Activated CD4-positive, CD25-positive, alpha-beta regulatory T cell treated with anti-CD3 and anti-CD28 coated beads, Interleukin-2, amount 50 U/mL, for 24 hours (primary cell): Measurements from ENCODE around the gene CAB39.

Source experiments
- ATAC-seq, 2 donors: fragments of 150-1000 bp; cut with Tn5 transposase; one replicate each; pipeline ENCODE4 v1.10.0; 2021; ENCODE audit warnings: mild to moderate bottlenecking in 1 of 2, moderate library complexity in 1 of 2

The CAB39 gene

DNA sequence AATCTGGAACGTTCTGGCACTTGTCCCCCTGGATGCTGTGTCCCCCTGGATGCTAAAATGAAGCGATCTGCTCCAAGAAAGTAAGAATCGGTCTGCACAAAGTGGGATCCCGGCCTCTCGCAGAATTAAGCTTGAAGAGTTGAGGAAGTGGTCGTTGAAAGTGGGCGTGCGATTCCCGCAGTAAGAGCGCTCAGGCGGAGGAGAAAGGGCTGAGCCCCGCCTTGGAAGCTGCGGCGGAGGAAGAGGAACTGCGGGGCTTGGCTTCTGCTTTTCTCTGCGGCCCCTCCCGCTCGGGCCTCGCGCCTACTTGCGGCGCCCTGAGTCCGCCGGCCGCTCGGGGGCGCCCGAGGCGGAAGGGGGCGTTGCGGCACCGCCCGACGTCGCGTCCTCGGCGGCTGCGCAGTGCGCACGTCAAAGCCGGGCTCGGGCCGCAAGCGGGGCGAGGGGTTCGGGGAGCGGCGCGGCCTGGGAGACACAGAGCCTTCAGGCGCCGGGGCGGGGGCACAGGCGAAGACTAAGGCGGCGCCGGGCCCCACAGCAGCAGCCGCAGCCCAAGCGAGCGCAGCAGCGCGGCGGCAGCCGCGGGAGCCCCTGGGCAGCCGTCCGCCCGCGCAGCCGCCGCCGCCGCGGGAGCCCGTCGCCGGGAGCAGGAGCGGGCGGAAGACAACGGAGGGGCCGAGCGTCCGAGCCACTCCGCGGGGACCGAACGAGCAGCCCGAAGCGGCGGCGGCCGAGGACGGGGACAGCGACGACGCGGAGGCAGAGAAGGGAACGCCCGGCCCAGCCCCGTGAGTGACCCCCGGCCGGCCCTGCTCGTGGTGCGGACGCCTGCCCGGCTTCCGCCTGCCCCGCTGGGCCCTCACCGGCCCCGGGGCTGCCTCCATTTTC, at the start of gene CAB39:
CAB39 (plus strand) TSS at position 400 of the 888 bp plus-strand sequence. CDS start 47,160 bp downstream, outside the sequence.
- ATAC-seq, result peak; percentile 83 to 84

DNA sequence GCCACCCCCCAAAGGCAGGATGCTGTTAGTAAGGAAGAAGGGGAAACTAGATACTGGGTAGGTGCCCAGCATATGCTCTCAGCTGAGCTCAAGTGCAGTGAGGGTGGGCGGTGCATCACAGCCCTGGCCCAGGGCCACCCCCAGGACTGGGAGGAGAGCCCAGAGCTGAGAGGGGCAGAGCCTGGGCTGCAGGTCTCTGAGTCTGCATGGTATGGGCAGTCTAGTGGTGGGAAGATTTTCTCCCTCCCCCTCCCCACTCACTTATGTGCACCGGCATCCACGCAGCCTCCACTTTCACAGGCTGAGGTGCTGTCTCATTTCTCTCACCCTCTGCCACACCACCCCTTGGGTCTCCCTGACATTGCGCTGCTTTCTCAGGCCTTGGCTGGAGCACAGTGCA, 48.5 kb upstream of the CAB39 start:
- ATAC-seq, result no peak

DNA sequence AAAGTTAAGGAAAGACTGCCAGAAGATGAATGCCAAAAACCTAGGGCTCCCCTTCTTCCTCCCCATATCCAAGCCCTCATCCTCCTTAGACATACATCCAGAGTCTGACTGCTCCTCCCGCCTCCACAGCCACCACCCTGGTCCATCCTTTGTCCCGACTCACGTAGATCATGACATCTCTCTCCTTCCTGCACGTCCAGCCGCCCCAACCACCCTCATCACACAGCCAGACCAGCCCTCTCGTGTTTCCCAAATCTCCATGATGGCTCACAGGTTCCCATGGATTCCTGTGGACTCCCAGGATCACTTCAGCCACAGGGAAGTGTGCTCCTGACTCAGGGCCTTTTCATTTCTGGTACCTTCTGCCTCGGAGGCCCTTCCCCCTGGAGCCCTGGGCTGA, 47.8 kb upstream of the CAB39 start:
- no peak for ATAC-seq

DNA sequence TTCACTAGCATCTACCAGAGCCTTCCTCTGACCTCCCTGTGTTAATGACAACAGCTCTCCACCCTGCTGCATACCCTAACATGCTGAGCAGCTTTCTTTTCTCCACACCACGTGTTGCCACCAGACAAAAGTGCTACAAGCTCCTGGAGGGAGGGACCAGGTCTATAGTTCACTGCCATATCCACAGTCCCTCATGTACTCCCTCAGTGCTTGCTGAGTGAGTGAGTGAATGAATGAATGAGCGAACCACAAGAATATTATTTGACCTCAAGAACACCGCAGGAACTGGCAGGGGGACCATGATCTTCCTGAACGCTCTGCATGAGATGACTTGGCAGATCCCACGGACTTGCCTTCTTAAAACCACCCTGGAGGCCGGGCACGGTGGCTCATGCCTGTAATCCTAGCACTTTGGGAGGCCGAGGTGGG, 47.4 kb upstream of the CAB39 start:
- ATAC-seq, result no peak

DNA sequence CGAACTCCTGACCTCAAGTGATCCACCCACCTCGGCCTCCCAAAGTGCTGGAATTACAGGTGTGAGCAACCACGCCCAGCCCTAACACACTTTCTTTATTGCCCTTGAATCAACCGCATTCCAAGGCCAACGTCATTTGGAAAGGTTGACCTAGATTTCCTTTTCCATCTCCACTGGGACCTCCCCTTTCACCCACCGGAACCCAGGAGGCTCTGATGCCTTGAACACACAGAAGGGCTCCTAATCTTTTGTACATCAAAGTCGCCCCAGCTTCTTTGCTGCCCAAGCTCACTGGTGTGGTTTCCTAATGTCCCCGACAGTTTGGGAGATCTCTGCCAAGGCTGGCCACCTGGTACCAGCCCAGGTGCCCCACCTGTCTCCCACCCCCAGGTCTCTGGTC, 46.2 kb upstream of the CAB39 start:
- no peak for ATAC-seq

DNA sequence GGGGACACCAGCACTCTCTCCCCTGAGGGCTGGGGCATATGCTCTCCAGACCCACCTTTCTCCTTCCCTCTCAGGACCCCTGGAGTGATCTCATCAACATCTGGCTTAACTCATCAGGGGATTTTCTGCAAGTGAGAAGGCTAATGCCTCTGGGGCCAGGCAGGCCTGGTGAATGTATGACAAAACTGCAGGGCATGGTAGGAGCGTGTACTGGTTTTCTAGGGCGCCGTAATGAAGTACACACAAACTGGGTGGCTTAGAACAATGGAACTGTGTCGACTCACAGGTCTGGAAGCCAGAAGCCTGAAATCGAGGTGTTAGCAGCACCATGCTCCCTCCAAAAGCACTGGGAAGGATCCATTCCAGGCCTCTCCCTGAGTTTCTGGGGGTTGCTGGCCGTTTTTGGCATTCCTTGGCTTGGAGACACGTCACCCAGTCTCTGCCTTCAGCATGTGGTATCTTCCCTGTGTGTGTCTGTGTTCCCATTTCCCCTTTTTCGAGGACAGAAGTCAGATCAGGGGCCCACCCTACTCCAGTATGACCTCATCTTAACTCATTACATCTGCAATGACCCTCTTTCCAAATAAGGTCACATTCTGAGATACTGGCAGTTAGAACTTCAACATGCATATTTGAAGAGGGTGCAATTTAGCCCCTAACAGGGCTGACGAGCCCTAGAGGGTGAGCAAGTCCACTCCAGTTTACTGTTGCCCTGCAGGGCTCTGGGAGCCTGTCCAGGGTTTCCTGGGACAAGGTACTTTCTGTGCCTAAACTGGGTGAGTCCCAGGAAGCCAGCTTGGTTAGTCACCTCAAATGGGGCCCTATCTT, 45.5 kb upstream of the CAB39 start:
- peak in 1 of 2 donors; percentile 11 for ATAC-seq

DNA sequence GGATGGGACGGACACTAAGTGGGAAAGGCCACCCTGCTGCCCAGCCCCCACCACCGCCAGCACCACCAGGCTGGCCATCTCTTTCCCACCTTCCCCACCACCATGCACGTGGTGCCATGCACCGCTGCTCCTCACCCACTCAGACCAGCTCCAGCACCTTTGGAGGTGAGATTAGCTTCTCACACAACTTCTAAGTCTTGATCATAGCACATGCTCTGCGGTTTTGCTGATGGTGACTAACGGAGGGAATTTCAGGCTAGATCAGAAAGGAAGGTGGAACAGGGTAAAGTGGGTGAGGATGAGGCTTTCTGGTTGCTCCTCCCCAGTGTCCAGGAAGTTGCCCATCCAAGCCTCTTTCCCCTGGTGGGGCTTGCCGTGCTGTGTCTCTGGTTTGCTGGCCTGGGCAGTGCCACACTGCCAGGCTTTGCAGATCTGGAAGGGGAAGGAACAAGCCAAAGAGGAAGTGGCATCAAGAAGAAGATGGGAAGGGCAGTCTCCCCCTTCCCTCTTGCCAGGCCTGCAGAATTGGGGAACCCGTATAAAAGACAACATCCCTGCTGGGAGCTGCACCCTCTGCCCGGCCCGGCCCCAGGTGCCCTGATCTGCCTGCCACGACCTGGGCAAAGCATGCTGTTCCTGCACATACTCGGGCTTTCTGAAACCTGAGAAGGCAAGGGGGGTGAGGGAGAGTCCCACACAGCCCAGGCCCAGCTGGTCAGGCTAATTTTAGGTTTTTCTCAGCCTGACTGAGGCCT, 44.3 kb upstream of the CAB39 start:
- peak; percentile 69 to 73 for ATAC-seq

DNA sequence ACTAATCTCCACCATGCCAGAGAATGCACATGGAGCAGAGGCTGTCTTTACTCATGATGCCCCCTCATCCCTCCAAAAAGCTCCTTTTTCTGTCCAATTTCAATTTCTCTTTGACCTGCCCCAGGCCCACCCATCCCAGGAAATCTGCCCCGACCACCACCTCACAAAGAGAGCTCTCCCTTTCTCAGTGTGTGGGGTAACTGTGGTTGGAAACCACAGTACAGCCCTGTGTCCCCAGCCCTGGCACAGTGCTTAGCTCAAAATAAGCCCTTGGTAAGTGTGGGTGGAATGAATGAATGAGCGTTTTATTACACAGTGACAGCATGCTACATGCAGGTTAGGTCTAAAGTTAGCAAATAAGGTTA, 43.7 kb upstream of the CAB39 start:
- ATAC-seq, result no peak

DNA sequence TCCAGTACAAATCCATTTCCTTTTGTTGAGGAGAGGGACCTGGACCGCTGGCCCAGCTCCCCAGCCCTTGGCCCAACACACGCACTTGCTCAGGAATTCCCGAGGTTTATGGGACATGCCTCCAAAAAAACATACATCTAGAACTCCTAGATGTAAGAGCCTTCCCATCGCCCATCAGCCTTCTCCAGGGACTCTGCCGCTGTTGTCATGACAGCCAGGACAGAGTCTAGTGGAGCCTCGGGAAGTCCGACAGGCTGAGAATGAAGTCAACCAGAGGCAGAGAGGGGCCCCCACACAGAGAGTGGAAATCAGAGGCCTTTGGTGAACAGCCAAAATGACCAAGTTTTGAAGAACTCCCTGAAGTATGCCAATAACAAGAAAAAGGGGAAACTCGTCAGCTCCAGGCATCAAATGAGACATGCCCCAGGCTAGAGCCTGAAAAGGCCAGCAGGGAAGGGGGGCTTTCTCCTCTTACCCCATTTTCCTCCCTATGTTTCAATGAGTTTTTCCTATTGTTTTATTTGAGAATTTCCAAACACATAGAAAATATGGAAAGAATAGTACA, 43.2 kb upstream of the CAB39 start:
- ATAC-seq, result no peak

DNA sequence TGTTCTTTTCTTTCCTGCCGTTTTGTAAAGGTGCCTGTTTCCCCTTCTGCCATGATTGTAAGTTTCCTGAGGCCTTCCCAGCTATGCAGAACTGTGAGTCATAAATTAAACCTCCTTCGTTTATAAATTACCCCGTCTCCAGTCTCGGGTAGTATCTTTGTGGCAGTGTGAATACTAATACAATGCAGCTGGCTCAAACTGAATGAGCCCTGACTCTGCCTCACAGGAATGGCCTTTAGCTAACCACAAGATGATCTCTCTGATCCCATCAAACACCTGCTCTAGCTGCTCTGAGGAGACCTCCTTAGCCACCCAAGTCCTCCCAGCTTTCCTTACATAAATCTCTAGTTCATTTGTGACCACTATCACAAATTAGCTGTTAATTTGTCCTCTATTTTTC, 41.5 kb upstream of the CAB39 start:
- ATAC-seq, result no peak

DNA sequence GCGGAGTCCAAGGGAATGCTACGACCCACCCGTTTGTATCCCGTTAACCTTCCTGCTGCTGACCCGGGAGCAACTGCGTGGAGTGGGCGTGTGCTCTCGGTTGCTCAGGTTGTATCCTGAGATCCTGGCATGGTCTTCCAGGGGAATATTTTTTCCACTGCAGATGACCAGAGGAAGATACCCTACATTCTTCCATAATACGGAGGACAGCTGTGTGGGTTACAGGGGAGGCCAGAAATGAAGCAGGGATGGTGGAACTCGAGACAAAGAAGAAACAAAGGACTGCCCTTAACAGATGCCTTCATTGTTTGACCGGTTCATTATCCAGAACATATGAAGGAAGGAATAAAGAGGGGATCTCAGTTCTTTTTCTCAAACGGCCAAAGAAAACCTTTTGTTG, 39.8 kb upstream of the CAB39 start:
- no peak for ATAC-seq

DNA sequence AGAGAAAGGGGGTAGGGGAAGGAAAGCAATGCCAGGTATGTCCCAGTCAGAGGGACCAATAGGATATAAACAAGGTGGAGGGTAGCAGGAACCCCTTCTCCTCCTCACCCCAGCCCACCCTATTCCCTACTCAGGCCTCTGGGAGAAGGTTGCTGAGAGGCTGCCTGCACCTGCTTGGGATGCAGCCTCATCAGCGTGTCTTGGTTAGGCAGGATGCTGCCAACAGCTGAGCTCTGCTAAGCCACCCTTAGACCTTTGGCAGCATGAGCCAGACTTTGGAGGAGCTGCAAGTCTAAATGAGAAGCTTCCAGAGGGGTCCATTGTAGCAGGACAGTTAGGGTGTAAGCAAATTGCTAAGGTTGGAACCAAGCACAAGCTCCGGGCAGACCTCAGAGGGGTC, 38.2 kb upstream of the CAB39 start:
- no peak for ATAC-seq

DNA sequence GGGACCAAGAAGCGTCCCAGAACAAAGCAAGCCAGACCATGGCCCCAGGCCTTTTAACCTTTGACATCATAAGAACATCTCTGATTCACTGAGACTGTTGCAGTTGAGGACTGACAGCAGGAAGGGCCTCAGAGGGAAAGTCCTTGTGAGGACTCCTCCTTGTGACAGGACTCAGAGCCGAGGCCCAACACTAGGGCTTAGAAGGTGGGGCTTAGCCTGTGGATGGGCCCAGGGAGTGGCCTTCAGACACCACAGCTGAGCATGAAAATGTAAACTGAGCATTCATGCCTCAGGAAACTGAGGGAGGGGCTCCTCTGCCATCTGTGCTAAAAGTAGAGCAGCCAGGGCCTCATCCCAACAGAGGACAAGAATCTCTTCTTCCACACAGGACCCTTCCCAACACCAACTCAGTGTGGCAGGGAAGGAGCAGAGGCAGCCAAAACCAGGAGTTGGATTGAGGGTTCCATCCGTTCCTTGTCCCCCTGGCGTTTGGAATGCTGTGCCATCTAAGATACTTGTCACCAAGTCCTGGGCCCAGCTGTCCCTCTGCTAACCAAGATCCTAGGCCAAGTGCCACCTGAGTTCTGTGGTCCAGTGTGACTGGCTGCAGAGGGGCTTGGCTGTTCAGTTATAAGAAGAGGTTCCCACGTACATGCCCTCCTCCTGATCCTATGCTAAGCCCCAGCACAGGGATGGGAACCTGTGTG, 37.5 kb upstream of the CAB39 start:
- ATAC-seq, result no peak

DNA sequence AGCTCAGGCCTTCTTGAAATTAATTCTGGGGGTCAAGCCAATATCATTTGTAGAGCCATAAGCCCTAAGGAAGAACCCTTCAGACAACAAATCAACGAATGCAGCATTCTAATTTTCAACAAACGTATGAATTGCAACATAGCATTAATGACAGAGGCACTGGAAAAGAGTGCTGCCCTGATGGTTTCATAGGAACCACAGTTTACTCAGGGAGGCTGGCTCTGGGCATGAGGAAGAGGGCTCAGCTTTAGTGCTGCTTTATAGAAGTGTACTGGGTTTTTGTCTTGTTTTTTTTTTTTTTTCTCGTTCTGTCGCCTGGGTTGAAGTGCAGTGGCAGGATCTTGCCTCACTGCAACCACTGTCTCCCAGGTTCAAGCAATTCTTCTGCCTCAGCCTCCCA, 36.1 kb upstream of the CAB39 start:
- ATAC-seq, result no peak

DNA sequence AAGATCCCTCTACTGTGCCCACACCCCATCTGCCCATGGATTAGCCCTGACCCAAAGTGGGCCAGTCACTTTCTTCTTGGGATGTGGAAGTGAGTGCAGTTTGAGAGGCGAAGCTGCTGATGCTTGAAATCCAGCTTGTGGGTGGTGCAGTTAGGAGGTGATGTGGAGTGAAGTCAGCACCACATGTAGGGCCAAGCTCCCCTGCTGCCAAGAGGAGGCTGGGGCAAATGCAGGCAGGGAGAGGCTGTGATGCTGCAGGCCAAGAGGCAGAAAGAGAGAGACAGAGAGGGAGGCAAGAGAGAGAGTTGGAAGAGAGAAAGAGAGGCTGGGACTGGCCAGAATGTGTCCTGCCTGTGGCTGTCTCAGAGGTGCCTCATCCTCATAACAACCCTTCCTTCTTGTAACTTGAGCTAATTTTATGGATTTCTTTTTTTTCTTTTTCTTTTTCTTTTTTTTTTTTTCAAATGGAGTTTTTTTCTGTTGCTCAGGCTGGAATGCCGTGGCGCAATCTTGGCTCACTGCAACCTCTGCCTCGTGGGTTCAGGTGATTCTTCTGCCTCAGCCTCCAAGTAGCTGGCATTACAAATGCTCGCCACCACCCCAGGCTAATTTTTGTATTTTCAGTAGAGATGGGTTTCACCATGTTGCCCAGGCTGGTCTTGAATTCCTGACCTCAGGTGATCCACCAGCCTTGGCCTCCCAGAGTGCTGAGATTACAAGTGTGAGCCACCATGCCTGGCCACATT, 35.3 kb upstream of the CAB39 start:
- ATAC-seq, result no peak

DNA sequence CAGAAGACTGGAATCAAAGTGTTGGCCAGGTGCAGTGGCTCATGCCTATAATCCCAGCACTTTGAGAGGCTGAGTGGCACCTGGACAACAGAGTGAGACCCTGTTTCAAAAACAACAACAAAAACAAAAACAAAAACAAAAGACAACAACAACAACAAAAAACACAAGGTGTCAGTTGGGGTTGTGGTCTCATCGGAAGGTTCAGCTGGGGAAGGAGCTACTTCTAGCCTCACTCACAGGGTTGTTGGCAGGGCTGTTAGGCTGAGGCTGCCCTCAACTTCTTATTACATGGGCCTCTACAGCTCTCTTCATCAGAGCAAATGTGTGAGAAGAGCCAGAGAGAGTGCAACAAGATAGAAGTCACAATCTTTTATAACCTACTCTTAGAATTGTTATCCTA, 34.6 kb upstream of the CAB39 start:
- ATAC-seq, result no peak

DNA sequence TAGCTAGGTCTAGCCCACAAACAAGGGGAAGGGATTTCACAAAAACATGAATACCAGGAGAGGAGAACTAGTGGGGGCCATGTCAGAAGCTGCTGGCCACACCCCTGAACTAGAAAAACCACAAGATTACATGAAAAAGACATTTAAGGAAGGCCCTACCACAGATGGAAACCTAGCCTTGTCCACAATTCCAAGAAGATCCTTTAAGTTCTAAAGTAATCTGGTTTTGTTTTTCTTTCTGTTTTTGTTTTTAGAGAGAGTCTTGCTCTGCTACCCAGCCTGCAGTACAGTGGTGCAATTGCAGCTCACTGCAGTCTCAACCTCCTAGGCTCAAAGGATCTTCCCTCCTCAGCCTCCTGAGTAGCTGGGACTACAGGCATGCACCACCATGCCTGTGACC, 34.2 kb upstream of the CAB39 start:
- peak in 1 of 2 donors; percentile 37 for ATAC-seq

DNA sequence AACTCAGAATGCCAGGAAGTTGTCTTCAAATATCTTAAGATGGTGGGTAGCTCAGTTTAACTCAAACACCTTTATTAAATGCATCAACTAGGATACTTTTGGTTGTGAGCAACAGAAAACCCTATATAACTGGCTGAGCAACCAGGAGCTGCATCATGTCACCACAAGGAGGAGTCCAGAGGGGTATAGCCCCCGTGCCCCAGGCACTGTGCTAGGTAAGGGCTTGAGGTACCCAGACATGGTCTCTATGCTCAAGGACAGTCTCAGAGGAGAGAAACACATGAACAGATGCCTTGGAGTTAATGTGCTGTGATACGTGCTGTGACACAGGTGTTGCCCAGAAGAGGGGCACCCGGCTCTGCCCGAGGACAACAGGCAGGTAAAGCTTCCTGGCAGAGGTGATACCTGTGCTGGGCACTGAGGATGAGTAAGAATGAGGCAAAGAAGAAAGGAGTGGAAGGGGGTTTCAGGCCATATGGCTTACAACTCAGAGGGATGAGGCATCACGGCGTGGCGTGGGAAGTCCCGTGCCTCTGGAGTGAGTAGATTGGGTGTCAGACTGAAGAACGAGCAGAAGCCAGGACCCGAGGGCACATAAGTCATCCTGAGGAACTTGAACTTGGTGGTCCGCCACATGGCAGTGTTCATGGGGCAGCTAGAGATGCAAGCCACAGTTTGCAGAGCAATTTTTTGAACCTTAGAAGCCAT, 32.0 kb upstream of the CAB39 start:
- peak; percentile 75 to 78 for ATAC-seq

DNA sequence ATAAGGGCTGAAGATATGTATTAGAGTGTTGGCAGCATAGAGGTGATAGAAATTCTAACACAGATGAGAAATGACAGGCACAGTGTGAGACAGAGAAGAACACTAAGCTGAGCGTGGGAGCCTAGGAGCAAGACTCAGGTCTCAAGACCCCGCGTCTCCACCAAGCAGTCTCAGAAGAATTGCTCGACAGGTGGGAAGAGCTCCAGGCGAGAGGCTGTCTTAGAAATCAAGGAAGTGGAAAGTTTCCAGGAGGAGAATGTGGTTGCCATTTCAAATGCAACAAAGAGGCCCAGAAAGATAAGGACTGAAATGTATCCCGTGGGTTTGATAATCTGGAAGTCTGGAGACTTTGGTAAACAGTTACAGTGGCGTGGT, 31.5 kb upstream of the CAB39 start:
- no peak for ATAC-seq

DNA sequence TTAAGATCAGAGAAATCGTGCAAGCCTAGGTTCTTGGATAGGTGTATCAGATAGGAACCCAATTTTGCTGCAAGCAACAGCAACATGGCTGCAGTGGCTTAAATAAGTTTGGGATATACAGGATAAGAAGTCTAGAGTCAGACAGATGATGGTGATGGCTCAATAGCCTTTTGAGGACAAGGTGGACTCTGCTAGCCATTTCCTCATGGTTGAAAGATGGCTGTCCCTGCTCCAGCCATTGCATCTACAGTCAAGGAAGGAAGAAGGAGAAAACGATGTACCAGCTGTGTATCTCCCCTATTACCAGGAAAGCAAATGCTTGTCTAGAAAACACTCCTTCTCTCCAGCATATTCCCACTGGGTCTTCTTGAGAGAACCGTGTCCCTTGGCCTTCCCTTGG, 30.1 kb upstream of the CAB39 start:
- no peak for ATAC-seq
